SK-N-SH (cell line): ENCODE measurements around the gene SEMA3C. TPM values are rescaled to one million over a fixed set of nuclear protein-coding genes. Genes with fewer than 3 reads are reported as not detected.

Experiments
- CTCF ChIA-PET: fragments of 300-600, 350-600 bp; formaldehyde crosslinking; extraction: SDS; loops from one replicate; lab custom pipeline; 2021; lab: Yijun Ruan, JAX
- POLR2A ChIA-PET: fragments of 350-600 bp; sonication (Branson Sonifier 250); formaldehyde crosslinking; extraction: SDS; loops from one replicate; lab custom pipeline; 2020; ENCODE audit warnings: antibody characterized with exemption, inconsistent platforms; lab: Yijun Ruan, JAX
- DNase-seq: peaks from one replicate; pipeline ENCODE4 v3.0.0; 2012
- H2AFZ ChIP-seq: fragments of 200-600 bp; sonication (generic); 2 replicates; pipeline ENCODE4 v1.8.1; 2016; ENCODE audit warnings: antibody characterized with exemption, mild to moderate bottlenecking, low read depth
- H3F3A ChIP-seq: fragments of 200-600 bp; sonication (generic); replicated peaks from 2 replicates; pipeline ENCODE3; 2016; ENCODE audit warnings: antibody characterized with exemption, mild to moderate bottlenecking; ENCODE audit not compliant: insufficient read depth
- H3K27ac ChIP-seq, 2 experiments: fragments of 200-500 bp in 1 of 2; fragments of 200-600 bp in 1 of 2; sonication (Bioruptor generic) in 1 of 2; sonication (generic), shearing (Covaris generic) in 1 of 2; 2 replicates each; pipeline versions ENCODE4 v1.5.1 to v1.6.1; 2014 to 2016; ENCODE audit warnings: low read depth in 2 of 2, inconsistent platforms in 1 of 2, low read length in 1 of 2, mild to moderate bottlenecking in 1 of 2, mixed read lengths in 1 of 2
- H3K27me3 ChIP-seq: fragments of 200-600 bp; sonication (generic), shearing (Covaris generic); 2 replicates; pipeline ENCODE4 v1.6.1; 2016; ENCODE audit warnings: mixed run types; ENCODE audit not compliant: insufficient read depth
- H3K36me3 ChIP-seq, 2 experiments: fragments of 200-500 bp in 1 of 2; fragments of 200-600 bp in 1 of 2; sonication (Bioruptor generic) in 1 of 2; sonication (generic) in 1 of 2; replicated peaks in 1 of 2; 2 replicates each; pipeline versions ENCODE3 to v1.5.1; 2014 to 2016; ENCODE audit warnings: low read length in 1 of 2, mild to moderate bottlenecking in 1 of 2; ENCODE audit not compliant: insufficient read depth in 2 of 2, control insufficient read depth in 1 of 2
- H3K4me1 ChIP-seq, 2 experiments: fragments of 200-500 bp in 1 of 2; fragments of 200-600 bp in 1 of 2; sonication (Bioruptor generic) in 1 of 2; sonication (generic), shearing (Covaris generic) in 1 of 2; 2 replicates each; pipeline versions ENCODE4 v1.5.1 to v1.6.1; 2014 to 2016; ENCODE audit warnings: low read depth in 1 of 2, low read length in 1 of 2, mixed run types in 1 of 2; ENCODE audit not compliant: insufficient read depth in 2 of 2, control insufficient read depth in 1 of 2
- H3K4me2 ChIP-seq: fragments of 200-600 bp; sonication (generic), shearing (Covaris generic); 2 replicates; pipeline ENCODE4 v1.6.1; 2017; ENCODE audit warnings: mixed run types
- H3K4me3 ChIP-seq, 2 experiments: fragments of 200-500 bp in 1 of 2; fragments of 200-600 bp in 1 of 2; sonication (Bioruptor generic) in 1 of 2; sonication (generic), shearing (Covaris generic) in 1 of 2; 2 replicates each; pipeline versions ENCODE4 v1.5.1 to v1.8.1; 2014 to 2016; ENCODE audit warnings: low read depth in 2 of 2, inconsistent platforms in 1 of 2, low read length in 1 of 2, mild to moderate bottlenecking in 1 of 2, mixed read lengths in 1 of 2, moderate library complexity in 1 of 2
- H3K79me2 ChIP-seq: fragments of 200-600 bp; sonication (generic); 2 replicates; pipeline ENCODE4 v1.8.1; 2017; ENCODE audit warnings: mild to moderate bottlenecking; ENCODE audit not compliant: insufficient read depth
- H3K9ac ChIP-seq: fragments of 200-600 bp; sonication (generic); 2 replicates; pipeline ENCODE4 v1.6.1; 2017; ENCODE audit warnings: mixed run types
- H3K9me2 ChIP-seq: fragments of 200-600 bp; sonication (generic); 2 replicates; pipeline ENCODE4 v1.6.1; 2017; ENCODE audit warnings: mixed run types
- H3K9me3 ChIP-seq: fragments of 200-600 bp; sonication (generic); 2 replicates; pipeline ENCODE4 v1.6.1; 2017; ENCODE audit warnings: mixed run types, mild to moderate bottlenecking, moderate library complexity
- H4K20me1 ChIP-seq: fragments of 200-600 bp; sonication (generic); 2 replicates; pipeline ENCODE4 v1.6.1; 2017; ENCODE audit warnings: mild to moderate bottlenecking, mixed run types; ENCODE audit not compliant: insufficient read depth
- CTCF ChIP-seq: fragments of 200-600 bp; sonication (generic); IDR thresholded peaks from 2 replicates; pipeline ENCODE4 v1.6.1; 2017; ENCODE audit warnings: antibody characterized with exemption, mild to moderate bottlenecking, moderate library complexity
- EZH2phosphoT487 ChIP-seq: fragments of 200-600 bp; sonication (generic); IDR thresholded peaks from 2 replicates; pipeline ENCODE4 v1.6.1; 2017; ENCODE audit warnings: low read depth, mixed run types, mild to moderate bottlenecking, antibody characterized with exemption, moderate library complexity, borderline replicate concordance
- FOSL2 ChIP-seq: IDR thresholded peaks from 2 replicates; pipeline ENCODE4 v1.4.0; 2012; ENCODE audit warnings: low read depth, mild to moderate bottlenecking, moderate library complexity, borderline replicate concordance
- FOXM1 ChIP-seq: IDR thresholded peaks from 2 replicates; pipeline ENCODE4 v1.4.0; 2012; ENCODE audit warnings: low read depth, mild to moderate bottlenecking
- IRF3 ChIP-seq: fragments of 150-350 bp; IDR thresholded peaks from 2 replicates; pipeline ENCODE4 v1.6.1; 2016; ENCODE audit warnings: mild to moderate bottlenecking, low read depth, low read length
- MXI1 ChIP-seq: IDR thresholded peaks from 2 replicates; pipeline ENCODE4 v1.6.1; 2012; ENCODE audit warnings: mild to moderate bottlenecking, low read depth, low read length, improper control_type of control experiment
- NFIC ChIP-seq: IDR thresholded peaks from 2 replicates; pipeline ENCODE4 v1.4.0; 2012; ENCODE audit warnings: borderline replicate concordance
- RCOR1 ChIP-seq: fragments of 150-350 bp; IDR thresholded peaks from 2 replicates; pipeline ENCODE4 v1.6.1; 2017; ENCODE audit warnings: antibody characterized with exemption, low read length
- TCF12 ChIP-seq: IDR thresholded peaks from 2 replicates; pipeline ENCODE4 v1.4.0; 2012
- WGBS: methylation state at CpG from one replicate; pipeline ENCODE4 v1.1.6; 2017; ENCODE audit warnings: low lambda C conversion rate; 5-methylcytosine and 5-hydroxymethylcytosine counted together
- polyA plus RNA-seq, 3 experiments: library from polyadenylated mRNA; depleted of rRNA; stranded (reverse); fragments of >200 nt; gene quantifications; 2 replicates each; pipeline ENCODE4 v1.2.3, GENCODE V29; 2012

The SEMA3C gene
- polyA plus RNA-seq, 1 of the 3 experiments (the other 2 are of a cell fraction) = 51.1 TPM

GRCh38 chr7:80790877-80791276, 128.0 kb downstream of the SEMA3C start (continued):
- no peak for TF ChIP-seq IRF3
- no peak for TF ChIP-seq RCOR1
- TF ChIP-seq MXI1 = no peak
- no peak for TF ChIP-seq FOXM1
- no peak for TF ChIP-seq FOSL2
- TF ChIP-seq CTCF = no peak

- CTCF ChIA-PET = interaction anchor here (1.5 to 2.2 kb wide), 2 partner anchors 14 to 132 kb away, joined by 4 to 6 read pairs; partner anchors contain the start of gene SEMA3C
- DNase-seq = no peak
- Histone ChIP-seq H3K4me3 (no peak overlapping the region), H3K36me3 (peaks cover 7 to 15% of the 10 kb centered on the region in 2 experiments)
- TF ChIP-seq TCF12 = peak; percentile 51
- TF ChIP-seq CTCF = no peak
- peak; percentile 29; the same call in 1 of the 2 replicates for TF ChIP-seq NFIC
- no peak for TF ChIP-seq EZH2phosphoT487
- TF ChIP-seq, all 33 proteins: peak for 2
- WGBS = 89% methylated on average over 1 of the region's 1 CpG
- Histone ChIP-seq H3K27ac (peak overlapping the region in 1 of 2 experiments; percentile 12; a peak in 1 of 4 replicates), H4K20me1 (no peaks in the 10 kb centered on the region), H3K9me3 (no peaks in the 10 kb centered on the region), H3K9me2 (no peaks in the 10 kb centered on the region), H3K27me3 (no peaks in the 10 kb centered on the region), H3K4me1 (peaks cover 25 to 44% of the 10 kb centered on the region in 2 experiments), H2AFZ (no peak overlapping the region), H3K9ac (no peak overlapping the region), H3K79me2 (no peaks in the 10 kb centered on the region), H3K4me2 (no peak overlapping the region), H3F3A (peaks cover 23% of the 10 kb centered on the region)
- POLR2A ChIA-PET = no interaction called here
Measured at GRCh38 chr7:80787721-80788120, 131.1 kb downstream of the SEMA3C start.
